ENCODE measurements around the gene RIMKLB.
"Not testable (repeated sequence)": the region's sequence is repeated elsewhere in the genome, so short reads cannot be mapped to it uniquely, and the experiment has no call there.

The RIMKLB gene

GRCh38 chr12:8779862-8780261 lies 82.1 kb downstream of the RIMKLB start:
- no peak for FAIRE-seq

- FAIRE-seq: no peak
These were observed 82.6 kb downstream of the RIMKLB start for GRCh38 chr12:8780389-8780788.

- FAIRE-seq: no peak
These were observed 83.8 kb downstream of the RIMKLB start for GRCh38 chr12:8781381-8782127.

- no peak for FAIRE-seq
These were observed 86.6 kb downstream of the RIMKLB start for GRCh38 chr12:8784290-8784888.

- FAIRE-seq: no peak
These were observed 87.7 kb downstream of the RIMKLB start for GRCh38 chr12:8785499-8785898.

- not testable (repeated sequence) for FAIRE-seq
These were observed 89.4 kb downstream of the RIMKLB start for GRCh38 chr12:8787206-8787605.

GRCh38 chr12:8788706-8789105 lies 90.9 kb downstream of the RIMKLB start:
- FAIRE-seq: not testable (repeated sequence)

- FAIRE-seq: not testable (repeated sequence)
These were observed 91.7 kb downstream of the RIMKLB start for GRCh38 chr12:8789341-8790013.

- not testable (repeated sequence) for FAIRE-seq
These were observed 95.4 kb downstream of the RIMKLB start for GRCh38 chr12:8793226-8793625.

GRCh38 chr12:8794611-8795010 lies 96.8 kb downstream of the RIMKLB start:
- FAIRE-seq: not testable (repeated sequence)

- FAIRE-seq: no peak
These were observed 99.2 kb downstream of the RIMKLB start for GRCh38 chr12:8796831-8797626.

GRCh38 chr12:8801213-8801612 lies 103.4 kb downstream of the RIMKLB start:
- not testable (repeated sequence) for FAIRE-seq

GRCh38 chr12:8804833-8805232 lies 107.0 kb downstream of the RIMKLB start:
- FAIRE-seq: not testable (repeated sequence)

GRCh38 chr12:8805487-8805886 lies 107.7 kb downstream of the RIMKLB start:
- not testable (repeated sequence) for FAIRE-seq

- FAIRE-seq: not testable (repeated sequence)
These were observed 109.3 kb downstream of the RIMKLB start for GRCh38 chr12:8807084-8807483.

- not testable (repeated sequence) for FAIRE-seq
These were observed 112.3 kb downstream of the RIMKLB start for GRCh38 chr12:8810112-8810511.

GRCh38 chr12:8813572-8814357 lies 116.0 kb downstream of the RIMKLB start:
- FAIRE-seq: no peak

- FAIRE-seq: no peak
These were observed 118.8 kb downstream of the RIMKLB start for GRCh38 chr12:8816448-8817050.

GRCh38 chr12:8817856-8818255 lies 120.1 kb downstream of the RIMKLB start:
- no peak for FAIRE-seq

- no peak for FAIRE-seq
These were observed 120.7 kb downstream of the RIMKLB start for GRCh38 chr12:8818526-8818925.

GRCh38 chr12:8819666-8819980 lies 121.8 kb downstream of the RIMKLB start:
- no peak for FAIRE-seq
